Ascending aorta (tissue), 2 donors: ENCODE data around the gene S100B. TPM values are rescaled to one million over a fixed set of nuclear protein-coding genes. Genes with fewer than 3 reads are reported as not detected.

Experiments
- DNase-seq, 2 donors: peaks; one replicate each; pipeline ENCODE4 v3.0.0-alpha.2; 2019; ENCODE audit warnings: low spot score in 2 of 2
- H3K27ac ChIP-seq, 2 donors: fragments of 200-600 bp; sonication (generic); one replicate each; pipeline ENCODE4 v1.5.1; 2016 to 2017; ENCODE audit warnings: mild to moderate bottlenecking in 1 of 2
- H3K27me3 ChIP-seq: fragments of 200-600 bp; sonication (generic); one replicate; pipeline ENCODE4 v1.5.1; 2017
- H3K36me3 ChIP-seq, 2 donors: fragments of 200-600 bp; sonication (generic); one replicate each; pipeline ENCODE4 v1.5.1; 2016
- H3K4me1 ChIP-seq, 2 donors: fragments of 200-600 bp; sonication (generic); one replicate each; pipeline ENCODE4 v1.5.1; 2016 to 2017; ENCODE audit warnings: mild to moderate bottlenecking in 1 of 2
- H3K4me3 ChIP-seq, 2 donors: fragments of 200-600 bp; sonication (generic); one replicate each; pipeline ENCODE4 v1.5.1; 2016 to 2017; ENCODE audit warnings: mild to moderate bottlenecking in 1 of 2
- H3K9me3 ChIP-seq, 2 donors: fragments of 200-600 bp; sonication (generic); one replicate each; pipeline ENCODE4 v1.5.1; 2016
- CTCF ChIP-seq, 3 experiments: fragments of 200-600 bp in 2 of 3; fragments of 450-650 bp in 1 of 3; sonication (generic) in 2 of 3; IDR thresholded peaks; one replicate each; pipeline ENCODE4 v1.5.1; 2016 to 2019; ENCODE audit warnings: antibody characterized with exemption in 3 of 3, mild to moderate bottlenecking in 1 of 3, moderate library complexity in 1 of 3
- intact Hi-C: fragments of 100-400 bp; cut with DNase I; formaldehyde crosslinking; loops from one replicate; pipeline ENCODE4 v1.15.1; 2023
- total RNA-seq: library from RNA; depleted of rRNA; stranded (reverse); fragments of >200 nt; gene quantifications from one replicate; pipeline ENCODE4 v1.1.0, GENCODE V29; 2016

Gene S100B
- total RNA-seq, 1 donor from 2014 or later, result 0.53 TPM

GRCh38 chr21:46620846-46621245 lies 16.0 kb upstream of the S100B start:
- Histone ChIP-seq H3K4me3 (no peak overlapping the region), H3K4me1 (peaks cover 8% of the 10 kb centered on the region in 2 donors), H3K9me3 (peaks cover 0 to under 1% of the 10 kb centered on the region in 2 donors), H3K27ac (no peak overlapping the region), H3K27me3 (no peaks in the 10 kb centered on the region), H3K36me3 (no peaks in the 10 kb centered on the region)
- no peak for DNase-seq
- TF ChIP-seq CTCF (IDR thresholded peaks at IDR 0.05), result no peak
- intact Hi-C loops, result no loop called here

- no peaks in the 10 kb centered on the region for H3K27me3 ChIP-seq
- H3K9me3 ChIP-seq, result no peaks in the 10 kb centered on the region
- H3K4me3 ChIP-seq, result no peak overlapping the region
- intact Hi-C loops, result no loop called here
- DNase-seq, result no peak
- no peak overlapping the region for H3K27ac ChIP-seq
- H3K4me1 ChIP-seq, result peaks cover 8% of the 10 kb centered on the region in 2 donors
- no peak for TF ChIP-seq CTCF (IDR thresholded peaks at IDR 0.05)
- no peaks in the 10 kb centered on the region for H3K36me3 ChIP-seq
These were observed 15.0 kb upstream of the S100B start for GRCh38 chr21:46619846-46620245.

- Histone ChIP-seq H3K9me3 (no peaks in the 10 kb centered on the region), H3K36me3 (no peaks in the 10 kb centered on the region), H3K27ac (no peak overlapping the region), H3K27me3 (no peaks in the 10 kb centered on the region), H3K4me3 (no peak overlapping the region), H3K4me1 (peaks cover 8% of the 10 kb centered on the region in 2 donors)
- DNase-seq, result no peak
- no peak for TF ChIP-seq CTCF (IDR thresholded peaks at IDR 0.05)
- intact Hi-C loops, result no loop called here
These were observed 14.0 kb upstream of the S100B start for GRCh38 chr21:46618738-46619379.

GRCh38 chr21:46617267-46618051 lies 12.6 kb upstream of the S100B start:
- no peak overlapping the region for H3K27ac ChIP-seq

GRCh38 chr21:46616656-46617055 lies 11.8 kb upstream of the S100B start:
- no peaks in the 10 kb centered on the region for H3K27me3 ChIP-seq
- peaks cover 0 to 1% of the 10 kb centered on the region in 2 donors for H3K4me1 ChIP-seq
- no peaks in the 10 kb centered on the region for H3K36me3 ChIP-seq
- DNase-seq, result no peak
- intact Hi-C loops, result no loop called here
- no peaks in the 10 kb centered on the region for H3K9me3 ChIP-seq
- TF ChIP-seq CTCF (IDR thresholded peaks at IDR 0.05), result no peak
- H3K4me3 ChIP-seq, result no peak overlapping the region
- no peak overlapping the region for H3K27ac ChIP-seq

More at GRCh38 chr21:46617267-46618051, 12.6 kb upstream of the S100B start:
- intact Hi-C loops, result no loop called here
- no peaks in the 10 kb centered on the region for H3K27me3 ChIP-seq
- no peaks in the 10 kb centered on the region for H3K9me3 ChIP-seq
- H3K36me3 ChIP-seq, result no peaks in the 10 kb centered on the region
- H3K4me3 ChIP-seq, result no peak overlapping the region
- peaks cover 4 to 6% of the 10 kb centered on the region in 2 donors for H3K4me1 ChIP-seq
- DNase-seq, result no peak
- no peak for TF ChIP-seq CTCF (IDR thresholded peaks at IDR 0.05)
